Measurements from ENCODE around the gene PTER.

Gene PTER, protein sequence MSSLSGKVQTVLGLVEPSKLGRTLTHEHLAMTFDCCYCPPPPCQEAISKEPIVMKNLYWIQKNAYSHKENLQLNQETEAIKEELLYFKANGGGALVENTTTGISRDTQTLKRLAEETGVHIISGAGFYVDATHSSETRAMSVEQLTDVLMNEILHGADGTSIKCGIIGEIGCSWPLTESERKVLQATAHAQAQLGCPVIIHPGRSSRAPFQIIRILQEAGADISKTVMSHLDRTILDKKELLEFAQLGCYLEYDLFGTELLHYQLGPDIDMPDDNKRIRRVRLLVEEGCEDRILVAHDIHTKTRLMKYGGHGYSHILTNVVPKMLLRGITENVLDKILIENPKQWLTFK

GRCh38 chr10:16436758-16437539 lies at the start of gene PTER:
PTER (plus strand) TSS chr10:16437010; CDS start chr10:16484385, 47,375 bp downstream.
- peak; percentile 98 for DNase-seq

- no peak for DNase-seq
Observed at GRCh38 chr10:16392531-16393069, 44.2 kb upstream of the PTER start.

DNA sequence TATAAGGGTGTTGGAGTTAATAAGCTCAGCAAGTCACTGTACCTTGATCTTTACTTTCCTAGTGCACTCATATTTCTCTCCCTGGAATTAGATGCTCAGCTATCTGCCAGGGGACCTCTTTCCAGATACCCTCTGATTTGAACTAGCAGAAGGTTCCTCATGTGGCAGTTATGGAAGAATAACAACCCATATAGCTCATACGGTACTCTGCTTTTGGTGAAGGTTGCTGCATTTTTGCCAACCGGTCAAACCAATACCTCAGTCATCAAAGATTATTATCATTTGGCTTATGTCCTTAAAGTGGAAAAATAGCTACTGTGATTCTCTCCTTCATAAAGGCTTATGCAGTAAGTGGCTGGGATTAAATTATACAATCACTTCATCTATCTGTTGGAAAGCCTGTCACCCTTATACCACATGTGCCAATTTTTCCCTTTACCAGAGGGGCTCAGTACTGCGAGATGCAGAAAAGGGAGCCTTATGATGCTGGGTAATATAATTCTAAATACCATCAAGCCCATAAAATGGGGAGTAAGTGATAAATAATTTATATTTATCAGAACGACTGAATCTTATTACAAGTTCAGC lies 43.4 kb upstream of the PTER start:
- DNase-seq: no peak

- DNase-seq: no peak
Observed at GRCh38 chr10:16401416-16401815, 35.4 kb upstream of the PTER start.

GRCh38 chr10:16408379-16408778 lies 28.4 kb upstream of the PTER start:
- DNase-seq: no peak

GRCh38 chr10:16417341-16417740 lies 19.5 kb upstream of the PTER start:
- no peak for DNase-seq

DNA sequence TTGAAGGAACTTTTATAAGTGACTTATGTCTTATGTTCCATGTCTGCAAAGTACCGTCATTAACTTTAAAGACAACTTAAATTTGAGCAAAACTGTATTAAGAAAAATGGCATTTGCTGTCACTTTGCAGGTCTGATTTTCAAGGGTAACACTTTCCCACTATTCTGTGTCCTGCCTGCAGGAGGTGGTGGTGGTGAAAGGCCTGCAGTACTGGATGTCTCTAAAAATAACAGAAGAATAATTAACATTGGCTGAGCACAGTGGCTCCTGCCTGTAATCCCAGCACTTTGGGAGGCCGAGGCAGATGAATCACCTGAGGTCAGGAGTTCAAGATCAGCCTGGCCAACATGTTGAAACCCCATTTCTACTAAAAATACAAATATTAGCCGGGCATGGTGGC lies 13.2 kb upstream of the PTER start:
- no peak for DNase-seq

DNA sequence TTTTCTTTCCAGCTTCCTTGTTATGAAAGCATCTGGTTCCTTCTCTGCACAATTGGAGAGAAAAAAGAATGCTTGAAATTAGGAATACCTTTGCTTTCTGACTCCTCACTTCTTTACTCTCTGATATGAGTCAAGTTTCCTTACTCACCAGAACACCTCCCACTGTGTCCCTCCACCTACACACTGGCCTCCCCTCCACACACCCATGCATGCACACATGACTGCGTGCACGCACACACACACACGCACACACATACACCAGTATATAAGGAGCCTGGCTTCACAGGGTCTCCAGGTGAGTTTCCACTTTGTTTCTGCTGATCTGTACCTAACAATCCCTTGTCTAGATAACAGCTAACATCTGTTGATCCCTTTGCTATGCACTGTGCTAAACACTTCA lies 11.4 kb upstream of the PTER start:
- DNase-seq: no peak

DNA sequence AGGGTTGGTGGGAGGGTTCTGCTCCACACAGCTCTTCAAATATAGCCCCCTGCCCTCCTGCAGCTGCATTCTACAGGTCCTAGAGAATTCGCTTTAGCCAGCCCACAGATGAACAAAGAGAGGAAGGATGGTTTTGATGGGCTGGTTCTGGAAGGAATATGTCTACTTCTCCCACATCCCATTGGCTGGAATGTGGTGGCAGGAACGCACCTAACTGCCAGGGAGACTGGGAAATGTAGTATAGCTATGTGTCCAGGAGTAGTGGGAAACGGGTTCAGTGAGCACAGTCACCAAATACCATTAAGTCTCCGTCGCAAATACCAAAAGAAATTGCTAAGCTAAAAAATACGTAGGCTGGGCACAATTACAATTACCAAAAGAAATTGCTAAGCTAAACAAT lies 7.3 kb upstream of the PTER start:
- DNase-seq: no peak

GRCh38 chr10:16436367-16436757 lies 448 bp upstream of the PTER start:
- DNase-seq: no peak

DNA sequence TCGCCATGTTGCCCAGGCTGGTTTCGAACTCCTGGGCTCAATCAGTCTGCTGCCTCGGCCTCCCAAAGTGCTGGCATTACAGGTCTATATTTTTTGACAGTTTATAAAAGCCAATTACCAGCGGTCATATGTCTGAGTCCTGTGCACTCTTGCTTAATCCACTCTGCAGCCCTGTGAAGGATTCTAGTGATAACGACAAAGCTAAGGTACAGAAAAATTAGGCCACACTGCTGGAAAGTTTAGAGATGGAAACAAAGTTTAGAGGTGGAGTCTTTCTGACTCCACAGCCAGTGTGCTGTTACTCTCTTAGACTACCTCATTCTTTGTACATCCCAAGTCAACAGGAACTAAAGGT lies 707 bp downstream of the PTER start:
- no peak for DNase-seq

GRCh38 chr10:16439295-16439694 lies 2.5 kb downstream of the PTER start:
- no peak for DNase-seq

- peak; percentile 30 for DNase-seq
Observed at GRCh38 chr10:16440396-16441133, 3.8 kb downstream of the PTER start.

DNA sequence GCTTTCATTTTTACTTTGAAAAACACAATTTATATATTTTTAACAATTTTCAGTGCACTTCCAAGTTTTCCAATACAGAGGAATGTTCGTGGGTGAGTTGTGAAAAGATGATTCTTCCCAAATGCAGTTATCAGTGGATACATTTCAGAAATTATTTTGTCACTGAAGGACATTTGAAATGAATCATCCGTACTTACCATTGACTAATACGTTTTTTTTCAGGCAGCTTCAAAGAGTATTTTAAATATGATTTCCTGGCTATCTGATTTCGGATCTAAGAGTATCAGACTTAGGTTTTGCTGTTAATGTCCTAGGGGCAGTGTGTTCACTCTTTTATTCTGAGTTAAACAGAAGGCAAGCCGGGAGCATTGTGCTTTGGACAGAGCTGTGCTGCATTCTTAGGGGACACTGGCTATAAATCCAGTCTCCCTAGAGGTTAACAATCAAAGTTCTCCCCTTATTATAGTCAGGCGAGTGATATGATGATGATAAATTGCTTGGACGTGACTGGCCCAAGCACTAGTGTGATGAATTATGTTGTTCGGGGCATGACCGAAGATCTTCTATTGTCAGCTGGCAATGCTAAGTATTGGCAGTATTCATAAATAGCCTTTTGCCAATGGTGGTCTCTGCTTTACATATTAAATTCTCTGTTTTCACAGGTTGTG lies 4.5 kb downstream of the PTER start:
- no peak for DNase-seq

GRCh38 chr10:16442914-16443313 lies 6.1 kb downstream of the PTER start:
- no peak for DNase-seq

DNA sequence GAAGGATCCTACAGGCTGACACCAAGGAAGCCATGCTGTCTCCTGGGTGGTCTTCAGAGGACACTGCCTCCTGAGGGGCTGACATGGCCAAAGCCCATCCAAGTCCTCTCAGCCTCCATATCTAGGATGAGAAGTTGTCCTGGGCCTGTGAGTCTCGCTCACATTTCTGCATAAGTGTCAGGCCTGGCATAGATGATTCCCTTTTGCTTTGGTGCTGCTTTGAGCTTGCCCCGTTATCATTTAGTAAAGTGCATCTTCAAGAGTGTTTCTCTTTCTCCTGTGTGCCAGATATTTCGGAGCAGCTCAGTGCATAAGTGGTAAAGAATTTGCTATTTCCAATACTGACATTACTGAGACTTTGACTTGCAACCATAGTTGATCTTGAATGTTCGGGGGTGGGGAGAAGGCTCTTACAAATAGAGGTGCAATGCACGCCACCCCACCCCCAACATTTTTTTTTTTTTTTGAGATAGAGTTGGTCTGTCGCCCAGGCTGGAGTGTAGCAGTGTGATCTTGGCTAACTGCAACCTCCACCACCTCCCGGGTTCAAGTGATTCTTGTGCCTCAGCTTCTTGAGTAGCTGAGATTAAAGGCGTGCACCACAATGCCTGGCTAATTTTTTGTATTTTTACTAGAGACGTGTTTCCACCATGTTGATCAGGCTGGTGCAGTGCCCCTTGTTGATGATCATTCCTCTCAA lies 9.1 kb downstream of the PTER start:
- no peak for DNase-seq

DNA sequence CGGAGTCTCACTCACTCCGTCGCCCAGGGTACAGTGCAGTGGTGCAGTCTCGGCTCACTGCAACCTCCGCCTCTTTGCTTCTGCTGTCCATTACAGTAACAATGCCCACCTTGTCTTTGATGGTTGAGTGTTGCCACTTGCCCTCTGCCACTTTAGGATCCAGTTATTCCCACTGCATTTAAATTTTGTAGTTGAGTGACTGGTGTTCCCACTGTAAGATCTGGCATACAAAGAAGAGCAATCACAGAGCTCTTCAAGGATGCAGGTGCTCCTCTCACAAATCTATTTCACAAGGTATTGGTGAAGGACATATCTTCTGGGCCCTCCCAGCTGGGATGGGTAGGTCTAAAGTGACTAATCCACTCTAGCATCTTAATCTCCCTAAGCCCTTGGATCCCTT lies 12.6 kb downstream of the PTER start:
- no peak for DNase-seq

- no peak for DNase-seq
Observed at GRCh38 chr10:16458166-16458955, 21.6 kb downstream of the PTER start.

DNA sequence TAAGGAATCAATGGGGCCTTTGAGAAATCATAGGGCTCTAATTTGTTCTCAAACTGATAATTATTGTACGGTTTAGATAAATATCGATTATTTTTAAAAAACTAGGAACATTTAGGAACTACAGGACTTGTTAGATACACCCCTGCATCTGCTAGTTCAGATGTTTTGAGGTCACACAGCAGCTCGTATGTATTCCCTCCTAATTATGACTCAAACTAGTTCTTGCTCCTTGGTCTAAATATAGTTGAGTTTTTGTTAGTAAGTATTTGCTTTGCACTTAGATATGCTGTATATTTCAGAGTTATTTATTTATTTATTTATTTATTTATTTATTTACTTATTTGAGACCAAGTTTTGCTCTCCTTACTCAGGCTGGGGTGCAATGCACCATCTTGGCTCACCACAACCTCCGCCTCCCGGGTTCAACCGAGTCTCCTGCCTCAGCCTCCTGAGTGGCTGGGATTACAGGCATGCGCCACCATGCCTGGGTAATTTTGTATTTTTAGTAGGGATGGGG lies 22.7 kb downstream of the PTER start:
- no peak for DNase-seq

DNA sequence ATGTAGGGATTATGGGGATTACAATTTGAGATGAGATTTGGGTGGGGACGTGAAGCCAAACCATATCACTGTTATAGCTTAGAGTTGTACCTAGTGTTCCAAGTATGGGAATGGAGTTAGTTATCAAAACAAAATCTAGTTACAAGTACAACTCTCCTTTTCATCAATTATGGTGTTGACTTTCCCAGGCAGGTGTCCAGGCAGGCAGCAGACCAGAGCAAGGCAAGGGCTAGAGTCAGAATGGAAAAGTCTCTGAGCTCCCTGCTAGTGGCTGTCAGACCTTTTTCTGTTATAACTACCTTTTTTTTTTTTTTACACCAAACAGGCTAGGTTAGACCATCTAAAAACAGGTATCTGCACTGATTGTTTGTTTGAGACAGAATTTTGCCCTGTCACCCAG lies 29.2 kb downstream of the PTER start:
- DNase-seq: no peak

- DNase-seq: peak; percentile 24
Observed at GRCh38 chr10:16470747-16471146, 33.9 kb downstream of the PTER start.

All from CD4-positive, alpha-beta T cell treated with Interleukin-17A for 1 hour (primary cell).